Astrocyte of the cerebellum (primary cell): ENCODE data around the gene HDAC4.

Source experiments
- DNase-seq: peaks from one replicate; pipeline ENCODE4 v3.0.0-alpha.2; 2011; ENCODE audit warnings: low read depth
- H3K4me3 ChIP-seq: 2 replicates; pipeline ENCODE4 v1.5.1; 2011; ENCODE audit warnings: mild to moderate bottlenecking, low read depth, low read length, moderate library complexity
- in situ Hi-C: cut with HindIII; loops from 2 replicates; pipeline ENCODE4 v1.10.0; 2017; ENCODE audit warnings: low sequenced_read_pairs
- TF ChIP-seq, protein P1 (sequence below): IDR thresholded peaks from 2 replicates; pipeline ENCODE4 v1.5.1; 2012; ENCODE audit warnings: low read length, low read depth, moderate library complexity, mild to moderate bottlenecking; ENCODE audit errors: missing control alignments

Gene HDAC4

GRCh38 chr2:239405071-239405470 is 4.3 kb upstream of the HDAC4 start:
- TF ChIP-seq, protein P1, sequence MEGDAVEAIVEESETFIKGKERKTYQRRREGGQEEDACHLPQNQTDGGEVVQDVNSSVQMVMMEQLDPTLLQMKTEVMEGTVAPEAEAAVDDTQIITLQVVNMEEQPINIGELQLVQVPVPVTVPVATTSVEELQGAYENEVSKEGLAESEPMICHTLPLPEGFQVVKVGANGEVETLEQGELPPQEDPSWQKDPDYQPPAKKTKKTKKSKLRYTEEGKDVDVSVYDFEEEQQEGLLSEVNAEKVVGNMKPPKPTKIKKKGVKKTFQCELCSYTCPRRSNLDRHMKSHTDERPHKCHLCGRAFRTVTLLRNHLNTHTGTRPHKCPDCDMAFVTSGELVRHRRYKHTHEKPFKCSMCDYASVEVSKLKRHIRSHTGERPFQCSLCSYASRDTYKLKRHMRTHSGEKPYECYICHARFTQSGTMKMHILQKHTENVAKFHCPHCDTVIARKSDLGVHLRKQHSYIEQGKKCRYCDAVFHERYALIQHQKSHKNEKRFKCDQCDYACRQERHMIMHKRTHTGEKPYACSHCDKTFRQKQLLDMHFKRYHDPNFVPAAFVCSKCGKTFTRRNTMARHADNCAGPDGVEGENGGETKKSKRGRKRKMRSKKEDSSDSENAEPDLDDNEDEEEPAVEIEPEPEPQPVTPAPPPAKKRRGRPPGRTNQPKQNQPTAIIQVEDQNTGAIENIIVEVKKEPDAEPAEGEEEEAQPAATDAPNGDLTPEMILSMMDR: no peak
- no peak overlapping the region for H3K4me3 ChIP-seq
- in situ Hi-C loops: no loop called here
- DNase-seq: no peak

GRCh38 chr2:239402666-239403065 is 1.8 kb upstream of the HDAC4 start:
- DNase-seq: no peak
- no peak overlapping the region for H3K4me3 ChIP-seq
- in situ Hi-C loops: no loop called here
- TF ChIP-seq, protein P1: no peak

GRCh38 chr2:239401881-239402233 is 1.0 kb upstream of the HDAC4 start:
- in situ Hi-C loops: no loop called here
- peak overlapping the region; percentile 70 for H3K4me3 ChIP-seq
- TF ChIP-seq, protein P1: no peak
- no peak for DNase-seq

- TF ChIP-seq, protein P1: no peak
- H3K4me3 ChIP-seq: peak overlapping the region; percentile 70
- peak; percentile 96 for DNase-seq
- in situ Hi-C loops: no loop called here
These were observed 454 bp upstream of the HDAC4 start for GRCh38 chr2:239401067-239401880.

- no peak for DNase-seq
- H3K4me3 ChIP-seq: peak overlapping the region; percentile 48
- in situ Hi-C loops: no loop called here
- TF ChIP-seq, protein P1: no peak
These were observed 762 bp downstream of the HDAC4 start for GRCh38 chr2:239399921-239400595.

- TF ChIP-seq, protein P1: no peak
- no peak for DNase-seq
- in situ Hi-C loops: no loop called here
- H3K4me3 ChIP-seq: peak overlapping the region; percentile 48
These were observed 1.3 kb downstream of the HDAC4 start for GRCh38 chr2:239399433-239399920.
